Measurements from ENCODE around the gene ZNF333. TPM values are rescaled to one million over a fixed set of nuclear protein-coding genes. Genes with fewer than 3 reads are reported as not detected.

ZNF333 gene
- total RNA-seq, result 23.0 and 26.2 TPM in 2 replicates
- long read RNA-seq, full-length matches to known transcripts, result 20 of 43 reads
- long read RNA-seq, partial matches to known transcripts, result 6 of 43 reads
- long read RNA-seq, other reads (novel, unspliced or antisense), result 17 of 43 reads

GRCh38 chr19:14689598-14690503 lies at the start of gene ZNF333:
Gene ZNF333 (plus strand): TSS chr19:14690048. CDS start chr19:14693492, 3,444 bp downstream.
- Mint-ChIP-seq H3K27me3 (ENCODE audit: unreplicated experiment) (peaks cover 4% of the 10 kb centered on the region), H3K4me3 (ENCODE audit: unreplicated experiment) (peak within 1 kb of the TSS; percentile 95), H3K36me3 (ENCODE audit: unreplicated experiment) (peaks cover 2% of the 10 kb centered on the region), H3K9me3 (ENCODE audit: unreplicated experiment) (no peaks in the 10 kb centered on the region), H3K4me1 (ENCODE audit: unreplicated experiment) (peaks cover 17% of the 10 kb centered on the region), H3K27ac (ENCODE audit: unreplicated experiment) (peak within 1 kb of the TSS; percentile 99)
- TF ChIP-seq, protein P1, sequence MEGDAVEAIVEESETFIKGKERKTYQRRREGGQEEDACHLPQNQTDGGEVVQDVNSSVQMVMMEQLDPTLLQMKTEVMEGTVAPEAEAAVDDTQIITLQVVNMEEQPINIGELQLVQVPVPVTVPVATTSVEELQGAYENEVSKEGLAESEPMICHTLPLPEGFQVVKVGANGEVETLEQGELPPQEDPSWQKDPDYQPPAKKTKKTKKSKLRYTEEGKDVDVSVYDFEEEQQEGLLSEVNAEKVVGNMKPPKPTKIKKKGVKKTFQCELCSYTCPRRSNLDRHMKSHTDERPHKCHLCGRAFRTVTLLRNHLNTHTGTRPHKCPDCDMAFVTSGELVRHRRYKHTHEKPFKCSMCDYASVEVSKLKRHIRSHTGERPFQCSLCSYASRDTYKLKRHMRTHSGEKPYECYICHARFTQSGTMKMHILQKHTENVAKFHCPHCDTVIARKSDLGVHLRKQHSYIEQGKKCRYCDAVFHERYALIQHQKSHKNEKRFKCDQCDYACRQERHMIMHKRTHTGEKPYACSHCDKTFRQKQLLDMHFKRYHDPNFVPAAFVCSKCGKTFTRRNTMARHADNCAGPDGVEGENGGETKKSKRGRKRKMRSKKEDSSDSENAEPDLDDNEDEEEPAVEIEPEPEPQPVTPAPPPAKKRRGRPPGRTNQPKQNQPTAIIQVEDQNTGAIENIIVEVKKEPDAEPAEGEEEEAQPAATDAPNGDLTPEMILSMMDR (IDR thresholded peaks at IDR 0.05), result no peak
- peak; percentile 97 for DNase-seq (ENCODE audit: extremely low spot score, unreplicated experiment)

- Mint-ChIP-seq H3K27me3 (ENCODE audit: unreplicated experiment) (peaks cover 5% of the 10 kb centered on the region), H3K27ac (ENCODE audit: unreplicated experiment) (no peak overlapping the region), H3K4me1 (ENCODE audit: unreplicated experiment) (no peaks in the 10 kb centered on the region), H3K9me3 (ENCODE audit: unreplicated experiment) (no peaks in the 10 kb centered on the region), H3K4me3 (ENCODE audit: unreplicated experiment) (no peak overlapping the region), H3K36me3 (ENCODE audit: unreplicated experiment) (no peaks in the 10 kb centered on the region)
- no peak for DNase-seq (ENCODE audit: extremely low spot score, unreplicated experiment)
- TF ChIP-seq, protein P1 (IDR thresholded peaks at IDR 0.05), result no peak
Measured at GRCh38 chr19:14648506-14648905, 41.3 kb upstream of the ZNF333 start.

DNA sequence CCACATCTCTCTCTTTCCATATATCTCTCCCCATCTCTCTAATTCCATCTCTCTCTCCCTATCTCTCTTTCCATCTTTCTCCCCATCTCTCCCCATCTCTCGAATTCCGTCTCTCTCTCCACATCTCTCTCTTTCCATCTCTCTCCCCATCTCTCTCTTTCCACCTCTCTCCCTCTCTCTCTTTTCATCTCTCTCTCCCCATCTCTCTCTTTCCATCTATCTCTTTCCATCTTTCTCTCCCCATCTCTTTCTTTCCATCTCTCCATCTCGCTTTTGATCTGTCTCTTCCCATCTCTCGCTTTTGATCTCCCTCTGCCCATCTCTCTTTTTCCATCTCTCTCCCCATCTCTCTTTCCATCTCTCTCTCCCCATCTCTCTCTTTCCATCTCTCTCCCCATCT lies 40.8 kb upstream of the ZNF333 start:
- no peaks in the 10 kb centered on the region for H3K4me1 Mint-ChIP-seq (ENCODE audit: unreplicated experiment)
- no peaks in the 10 kb centered on the region for H3K9me3 Mint-ChIP-seq (ENCODE audit: unreplicated experiment)
- H3K27ac Mint-ChIP-seq (ENCODE audit: unreplicated experiment), result no peak overlapping the region
- TF ChIP-seq, protein P1 (IDR thresholded peaks at IDR 0.05), result no peak
- peaks cover 5% of the 10 kb centered on the region for H3K27me3 Mint-ChIP-seq (ENCODE audit: unreplicated experiment)
- H3K4me3 Mint-ChIP-seq (ENCODE audit: unreplicated experiment), result no peak overlapping the region
- no peak for DNase-seq (ENCODE audit: extremely low spot score, unreplicated experiment)
- no peaks in the 10 kb centered on the region for H3K36me3 Mint-ChIP-seq (ENCODE audit: unreplicated experiment)

DNA sequence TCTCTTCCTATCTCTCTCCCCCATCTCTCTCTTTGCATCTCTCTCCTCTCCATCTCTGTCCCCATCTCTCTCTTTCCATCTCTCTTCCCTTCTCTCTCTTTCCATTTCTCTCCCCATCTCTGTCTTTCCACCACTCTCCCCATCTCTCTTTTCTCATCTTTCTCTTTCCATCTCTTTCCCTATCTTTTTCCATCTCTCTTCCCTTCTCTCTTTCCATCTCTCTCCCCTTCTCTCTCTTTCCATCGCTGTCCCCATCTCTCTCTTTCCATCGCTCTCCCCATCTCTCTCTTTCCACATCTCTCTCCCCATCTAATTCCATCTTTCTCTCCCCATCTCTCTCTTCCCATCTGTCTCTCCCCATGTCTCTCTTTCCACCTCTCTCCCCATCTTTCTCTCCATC lies 39.7 kb upstream of the ZNF333 start:
- Mint-ChIP-seq H3K36me3 (ENCODE audit: unreplicated experiment) (no peaks in the 10 kb centered on the region), H3K9me3 (ENCODE audit: unreplicated experiment) (no peaks in the 10 kb centered on the region), H3K27me3 (ENCODE audit: unreplicated experiment) (peaks cover 5% of the 10 kb centered on the region), H3K4me3 (ENCODE audit: unreplicated experiment) (no peak overlapping the region), H3K27ac (ENCODE audit: unreplicated experiment) (no peak overlapping the region), H3K4me1 (ENCODE audit: unreplicated experiment) (no peaks in the 10 kb centered on the region)
- TF ChIP-seq, protein P1 (IDR thresholded peaks at IDR 0.05), result no peak
- no peak for DNase-seq (ENCODE audit: extremely low spot score, unreplicated experiment)

Measured in osteocyte (in vitro differentiated cells).